Fibroblast of skin of right biceps (primary cell): Measurements from ENCODE around the gene RNF212.
"Not testable (repeated sequence)": the region's sequence is repeated elsewhere in the genome, so short reads cannot be mapped to it uniquely, and the experiment has no call there.

ENCODE experiments used
- DNase-seq: peaks from one replicate; pipeline ENCODE4 v3.0.0-alpha.2; 2013

Gene RNF212

GRCh38 chr4:1113311-1114009, at the start of gene RNF212:
RNF212 (minus strand) TSS chr4:1113564; CDS start chr4:1113464, 100 bp downstream.
- peak; percentile 34 for DNase-seq

- DNase-seq = no peak
These were observed 47.0 kb upstream of the RNF212 start for GRCh38 chr4:1160351-1160750.

- DNase-seq = no peak
These were observed 42.7 kb upstream of the RNF212 start for GRCh38 chr4:1156069-1156468.

GRCh38 chr4:1155314-1155713, 42.0 kb upstream of the RNF212 start:
- no peak for DNase-seq

- no peak for DNase-seq
These were observed 41.3 kb upstream of the RNF212 start for GRCh38 chr4:1154523-1155182.

GRCh38 chr4:1154126-1154522, 40.8 kb upstream of the RNF212 start:
- DNase-seq = no peak

GRCh38 chr4:1153567-1154090, 40.3 kb upstream of the RNF212 start:
- DNase-seq = no peak

- DNase-seq = no peak
These were observed 38.9 kb upstream of the RNF212 start for GRCh38 chr4:1152290-1152689.

- DNase-seq = no peak
These were observed 38.2 kb upstream of the RNF212 start for GRCh38 chr4:1151541-1151940.

GRCh38 chr4:1150875-1151274, 37.5 kb upstream of the RNF212 start:
- DNase-seq = no peak

GRCh38 chr4:1139860-1140259, 26.5 kb upstream of the RNF212 start:
- no peak for DNase-seq

- DNase-seq = no peak
These were observed 24.5 kb upstream of the RNF212 start for GRCh38 chr4:1137850-1138249.

GRCh38 chr4:1137063-1137776, 23.9 kb upstream of the RNF212 start:
- DNase-seq = no peak

GRCh38 chr4:1136048-1136447, 22.7 kb upstream of the RNF212 start:
- DNase-seq = no peak

- no peak for DNase-seq
These were observed 19.7 kb upstream of the RNF212 start for GRCh38 chr4:1133033-1133432.

GRCh38 chr4:1130316-1131186, 17.2 kb upstream of the RNF212 start:
- peak; percentile 69 for DNase-seq

GRCh38 chr4:1126506-1126905, 13.1 kb upstream of the RNF212 start:
- peak; percentile 31 for DNase-seq

- DNase-seq = not testable (repeated sequence)
These were observed 12.1 kb upstream of the RNF212 start for GRCh38 chr4:1125466-1125865.

GRCh38 chr4:1124818-1125217, 11.5 kb upstream of the RNF212 start:
- DNase-seq = no peak

GRCh38 chr4:1122505-1122904, 9.1 kb upstream of the RNF212 start:
- no peak for DNase-seq

- DNase-seq = peak; percentile 18
These were observed 3.5 kb upstream of the RNF212 start for GRCh38 chr4:1116838-1117237.

GRCh38 chr4:1115528-1116293, 2.3 kb upstream of the RNF212 start:
- DNase-seq = no peak
